ENCODE measurements around the gene FNDC7. TPM values are rescaled to one million over a fixed set of nuclear protein-coding genes. Genes with fewer than 3 reads are reported as not detected.

FNDC7 gene
- total and polyA plus RNA-seq, 9 of the 15 experiments (the other 6 are each of a cell fraction or from before 2014, with no cell fraction given), result not detected

DNA sequence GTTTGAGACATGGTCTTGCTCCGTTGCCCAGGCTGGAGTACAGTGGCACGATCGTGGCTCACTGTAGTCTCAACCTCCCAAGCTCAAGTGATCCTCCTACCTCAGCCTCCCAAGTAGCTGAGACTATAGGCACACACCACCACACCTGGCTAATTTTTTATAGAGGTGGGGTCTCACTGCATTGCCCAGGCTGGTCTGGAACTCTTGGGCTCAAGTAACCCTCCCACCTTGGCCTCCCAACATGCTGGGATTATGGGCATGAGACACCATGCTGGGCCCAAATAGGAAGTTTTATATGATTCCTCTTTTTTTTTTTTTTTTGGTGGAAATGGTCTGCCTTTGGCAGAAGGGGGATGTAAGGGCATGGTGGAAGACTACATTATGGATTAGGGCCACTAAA lies 6.1 kb upstream of the FNDC7 start (continued):
- TF ChIP-seq HNRNPH1 (optimal IDR thresholded peaks at IDR 0.05; ENCODE audit: low read depth, low read length), result no peak
- TF ChIP-seq, protein P1, sequence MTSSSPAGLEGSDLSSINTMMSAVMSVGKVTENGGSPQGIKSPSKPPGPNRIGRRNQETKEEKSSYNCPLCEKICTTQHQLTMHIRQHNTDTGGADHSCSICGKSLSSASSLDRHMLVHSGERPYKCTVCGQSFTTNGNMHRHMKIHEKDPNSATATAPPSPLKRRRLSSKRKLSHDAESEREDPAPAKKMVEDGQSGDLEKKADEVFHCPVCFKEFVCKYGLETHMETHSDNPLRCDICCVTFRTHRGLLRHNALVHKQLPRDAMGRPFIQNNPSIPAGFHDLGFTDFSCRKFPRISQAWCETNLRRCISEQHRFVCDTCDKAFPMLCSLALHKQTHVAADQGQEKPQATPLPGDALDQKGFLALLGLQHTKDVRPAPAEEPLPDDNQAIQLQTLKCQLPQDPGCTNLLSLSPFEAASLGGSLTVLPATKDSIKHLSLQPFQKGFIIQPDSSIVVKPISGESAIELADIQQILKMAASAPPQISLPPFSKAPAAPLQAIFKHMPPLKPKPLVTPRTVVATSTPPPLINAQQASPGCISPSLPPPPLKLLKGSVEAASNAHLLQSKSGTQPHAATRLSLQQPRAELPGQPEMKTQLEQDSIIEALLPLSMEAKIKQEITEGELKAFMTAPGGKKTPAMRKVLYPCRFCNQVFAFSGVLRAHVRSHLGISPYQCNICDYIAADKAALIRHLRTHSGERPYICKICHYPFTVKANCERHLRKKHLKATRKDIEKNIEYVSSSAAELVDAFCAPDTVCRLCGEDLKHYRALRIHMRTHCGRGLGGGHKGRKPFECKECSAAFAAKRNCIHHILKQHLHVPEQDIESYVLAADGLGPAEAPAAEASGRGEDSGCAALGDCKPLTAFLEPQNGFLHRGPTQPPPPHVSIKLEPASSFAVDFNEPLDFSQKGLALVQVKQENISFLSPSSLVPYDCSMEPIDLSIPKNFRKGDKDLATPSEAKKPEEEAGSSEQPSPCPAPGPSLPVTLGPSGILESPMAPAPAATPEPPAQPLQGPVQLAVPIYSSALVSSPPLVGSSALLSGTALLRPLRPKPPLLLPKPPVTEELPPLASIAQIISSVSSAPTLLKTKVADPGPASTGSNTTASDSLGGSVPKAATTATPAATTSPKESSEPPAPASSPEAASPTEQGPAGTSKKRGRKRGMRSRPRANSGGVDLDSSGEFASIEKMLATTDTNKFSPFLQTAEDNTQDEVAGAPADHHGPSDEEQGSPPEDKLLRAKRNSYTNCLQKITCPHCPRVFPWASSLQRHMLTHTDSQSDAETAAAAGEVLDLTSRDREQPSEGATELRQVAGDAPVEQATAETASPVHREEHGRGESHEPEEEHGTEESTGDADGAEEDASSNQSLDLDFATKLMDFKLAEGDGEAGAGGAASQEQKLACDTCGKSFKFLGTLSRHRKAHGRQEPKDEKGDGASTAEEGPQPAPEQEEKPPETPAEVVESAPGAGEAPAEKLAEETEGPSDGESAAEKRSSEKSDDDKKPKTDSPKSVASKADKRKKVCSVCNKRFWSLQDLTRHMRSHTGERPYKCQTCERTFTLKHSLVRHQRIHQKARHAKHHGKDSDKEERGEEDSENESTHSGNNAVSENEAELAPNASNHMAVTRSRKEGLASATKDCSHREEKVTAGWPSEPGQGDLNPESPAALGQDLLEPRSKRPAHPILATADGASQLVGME (CRISPR knock-in tag; IDR thresholded peaks at IDR 0.05), result no peak
- TF ChIP-seq ZNF274 (IDR thresholded peaks at IDR 0.05; ENCODE audit: borderline replicate concordance, low read depth, low read length), result no peak
- TF ChIP-seq PTTG1 (tag; IDR thresholded peaks at IDR 0.05; ENCODE audit: low read depth), result no peak
- TF ChIP-seq ZNF77 (CRISPR knock-in tag; IDR thresholded peaks at IDR 0.05), result no peak
- TF ChIP-seq PHB2 (IDR thresholded peaks at IDR 0.05; ENCODE audit: low read depth), result no peak
- TF ChIP-seq MTA2 (IDR thresholded peaks at IDR 0.05; ENCODE audit: low read depth), result no peak
- TF ChIP-seq, protein P2, sequence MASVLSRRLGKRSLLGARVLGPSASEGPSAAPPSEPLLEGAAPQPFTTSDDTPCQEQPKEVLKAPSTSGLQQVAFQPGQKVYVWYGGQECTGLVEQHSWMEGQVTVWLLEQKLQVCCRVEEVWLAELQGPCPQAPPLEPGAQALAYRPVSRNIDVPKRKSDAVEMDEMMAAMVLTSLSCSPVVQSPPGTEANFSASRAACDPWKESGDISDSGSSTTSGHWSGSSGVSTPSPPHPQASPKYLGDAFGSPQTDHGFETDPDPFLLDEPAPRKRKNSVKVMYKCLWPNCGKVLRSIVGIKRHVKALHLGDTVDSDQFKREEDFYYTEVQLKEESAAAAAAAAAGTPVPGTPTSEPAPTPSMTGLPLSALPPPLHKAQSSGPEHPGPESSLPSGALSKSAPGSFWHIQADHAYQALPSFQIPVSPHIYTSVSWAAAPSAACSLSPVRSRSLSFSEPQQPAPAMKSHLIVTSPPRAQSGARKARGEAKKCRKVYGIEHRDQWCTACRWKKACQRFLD (CRISPR knock-in tag; IDR thresholded peaks at IDR 0.05), result no peak
- TF ChIP-seq ZZZ3 (IDR thresholded peaks at IDR 0.05), result no peak
- TF ChIP-seq, protein P3, sequence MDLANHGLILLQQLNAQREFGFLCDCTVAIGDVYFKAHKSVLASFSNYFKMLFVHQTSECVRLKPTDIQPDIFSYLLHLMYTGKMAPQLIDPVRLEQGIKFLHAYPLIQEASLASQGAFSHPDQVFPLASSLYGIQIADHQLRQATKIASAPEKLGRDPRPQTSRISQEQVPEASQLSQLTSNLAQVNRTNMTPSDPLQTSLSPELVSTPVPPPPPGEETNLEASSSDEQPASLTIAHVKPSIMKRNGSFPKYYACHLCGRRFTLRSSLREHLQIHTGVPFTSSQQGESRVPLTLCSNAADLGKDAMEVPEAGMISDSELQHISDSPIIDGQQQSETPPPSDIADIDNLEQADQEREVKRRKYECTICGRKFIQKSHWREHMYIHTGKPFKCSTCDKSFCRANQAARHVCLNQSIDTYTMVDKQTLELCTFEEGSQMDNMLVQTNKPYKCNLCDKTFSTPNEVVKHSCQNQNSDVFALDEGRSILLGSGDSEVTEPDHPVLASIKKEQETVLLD (IDR thresholded peaks at IDR 0.05), result no peak
- TF ChIP-seq OTX1 (CRISPR knock-in tag; IDR thresholded peaks at IDR 0.05), result no peak
- no peak for TF ChIP-seq TFAM (CRISPR knock-in tag; conservative IDR thresholded peaks at IDR 0.05)
- TF ChIP-seq NFIC (IDR thresholded peaks at IDR 0.05), result no peak
- TF ChIP-seq ETV1 (tag; conservative IDR thresholded peaks at IDR 0.05; ENCODE audit: low read depth), result no peak
- no peak for TF ChIP-seq ZFP36 (IDR thresholded peaks at IDR 0.05; ENCODE audit: low read depth, low read length, partially characterized antibody)
- TF ChIP-seq CTBP1 (IDR thresholded peaks at IDR 0.05; ENCODE audit: borderline replicate concordance), result no peak
- TF ChIP-seq COPS2 (conservative IDR thresholded peaks at IDR 0.05), result no peak
- no peak for TF ChIP-seq ZNF696 (CRISPR knock-in tag; conservative IDR thresholded peaks at IDR 0.05)
- TF ChIP-seq, protein P4, sequence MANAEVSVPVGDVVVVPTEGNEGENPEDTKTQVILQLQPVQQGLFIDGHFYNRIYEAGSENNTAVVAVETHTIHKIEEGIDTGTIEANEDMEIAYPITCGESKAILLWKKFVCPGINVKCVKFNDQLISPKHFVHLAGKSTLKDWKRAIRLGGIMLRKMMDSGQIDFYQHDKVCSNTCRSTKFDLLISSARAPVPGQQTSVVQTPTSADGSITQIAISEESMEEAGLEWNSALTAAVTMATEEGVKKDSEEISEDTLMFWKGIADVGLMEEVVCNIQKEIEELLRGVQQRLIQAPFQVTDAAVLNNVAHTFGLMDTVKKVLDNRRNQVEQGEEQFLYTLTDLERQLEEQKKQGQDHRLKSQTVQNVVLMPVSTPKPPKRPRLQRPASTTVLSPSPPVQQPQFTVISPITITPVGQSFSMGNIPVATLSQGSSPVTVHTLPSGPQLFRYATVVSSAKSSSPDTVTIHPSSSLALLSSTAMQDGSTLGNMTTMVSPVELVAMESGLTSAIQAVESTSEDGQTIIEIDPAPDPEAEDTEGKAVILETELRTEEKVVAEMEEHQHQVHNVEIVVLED (CRISPR knock-in tag; IDR thresholded peaks at IDR 0.05), result no peak
- no peak for TF ChIP-seq NUFIP1 (IDR thresholded peaks at IDR 0.05; ENCODE audit: partially characterized antibody)
- no peak for TF ChIP-seq HOXB6 (CRISPR knock-in tag; IDR thresholded peaks at IDR 0.05; ENCODE audit: borderline replicate concordance)
